ENCODE results near the gene GDF2. TPM values are rescaled to one million over a fixed set of nuclear protein-coding genes. Genes with fewer than 3 reads are reported as not detected.
A peak's percentile ranks its signal among the peaks of the same experiment; 100 is the strongest.

The GDF2 gene
- total RNA-seq, 1 donor from 2014 or later: not detected

DNA sequence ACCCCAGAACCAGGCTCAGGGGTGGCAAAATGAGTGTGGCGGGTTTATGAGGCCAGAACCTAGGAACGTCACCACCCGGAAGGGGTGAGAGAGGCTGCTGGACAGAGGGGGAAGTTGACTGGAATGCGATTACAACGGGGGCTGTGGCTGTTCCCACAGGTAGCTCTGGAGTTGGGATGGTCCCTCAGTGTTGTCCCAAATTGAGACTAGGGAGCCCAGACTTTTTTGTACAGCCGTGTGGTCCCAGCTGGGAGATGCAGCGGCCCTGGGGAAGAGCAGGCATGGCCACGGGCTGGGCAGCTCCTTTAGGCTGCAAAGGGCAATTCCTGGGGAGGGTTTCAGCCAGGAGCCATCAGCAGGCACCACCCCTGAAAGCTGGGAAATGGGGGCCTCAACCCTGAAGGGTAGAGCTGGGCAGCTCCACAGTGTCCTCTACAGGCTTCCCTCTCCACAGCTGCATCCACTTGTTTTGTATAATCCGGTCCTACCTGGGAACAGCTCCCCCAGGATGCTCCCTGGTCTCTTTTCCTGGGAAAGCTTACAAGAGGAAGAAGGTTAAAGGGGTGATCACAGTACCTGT lies 33.2 kb upstream of the GDF2 start:
- DNase-seq (ENCODE audit: low spot score): no peak
- intact Hi-C loops (cut with DNase I): no loop called here
- no peak for ATAC-seq

GRCh38 chr10:47289921-47290320 lies 32.3 kb upstream of the GDF2 start:
- ATAC-seq: no peak
- no peak for DNase-seq (ENCODE audit: low spot score)
- intact Hi-C loops (cut with DNase I): no loop called here

- DNase-seq (ENCODE audit: low spot score) (no peak), ATAC-seq (no peak)
- intact Hi-C loops (cut with DNase I): no loop called here
Measured at GRCh38 chr10:47290338-47290737, 31.9 kb upstream of the GDF2 start.

DNA sequence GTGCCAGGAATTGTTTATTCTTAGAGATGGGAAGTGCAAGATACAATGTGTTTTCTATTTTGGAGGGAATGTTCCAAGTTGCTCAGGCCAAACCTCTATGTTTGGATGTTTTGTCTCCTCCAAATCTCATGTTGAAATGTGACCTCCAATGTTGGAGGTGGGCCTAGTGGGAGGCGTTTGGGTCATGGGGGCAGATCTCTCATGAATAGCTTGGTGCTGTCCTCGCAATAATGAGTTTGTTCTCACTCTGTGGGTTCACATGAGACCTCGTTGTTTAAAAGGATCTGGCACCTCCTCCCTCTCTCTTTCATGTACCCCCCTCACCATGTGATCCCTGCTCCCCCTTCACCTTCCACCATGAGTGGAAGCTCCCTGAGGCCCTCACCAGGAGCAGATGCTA lies 30.6 kb upstream of the GDF2 start:
- intact Hi-C loops (cut with DNase I): no loop called here
- DNase-seq (ENCODE audit: low spot score): peak; percentile 40
- peak; percentile 69 for ATAC-seq

DNA sequence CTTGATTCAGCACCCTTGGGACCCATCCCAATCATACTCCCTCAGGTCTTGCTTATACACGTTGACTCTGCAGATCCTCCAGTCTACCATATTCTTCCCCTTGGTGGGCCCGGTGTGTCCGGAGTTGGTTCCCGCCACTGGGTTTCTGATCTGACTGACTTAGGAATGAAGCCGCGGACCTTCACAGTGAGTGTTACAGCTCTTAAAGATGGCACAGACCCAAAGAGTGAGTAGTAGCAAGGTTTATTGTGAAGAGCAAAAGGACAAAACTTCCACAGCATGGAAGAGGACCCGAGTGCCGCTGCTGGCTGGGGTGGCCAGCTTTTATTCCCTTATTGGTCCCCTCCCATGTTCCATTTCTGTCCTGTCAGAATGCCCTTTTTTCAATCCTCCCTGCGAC lies 28.2 kb upstream of the GDF2 start:
- DNase-seq (ENCODE audit: low spot score) (peak; percentile 30), ATAC-seq (no peak)
- intact Hi-C loops (cut with DNase I): no loop called here

GRCh38 chr10:47294501-47294900 lies 27.8 kb upstream of the GDF2 start:
- no peak for ATAC-seq
- DNase-seq (ENCODE audit: low spot score): peak; percentile 47
- intact Hi-C loops (cut with DNase I): no loop called here

GRCh38 chr10:47295411-47295810 lies 26.8 kb upstream of the GDF2 start:
- intact Hi-C loops (cut with DNase I): no loop called here
- ATAC-seq (no peak), DNase-seq (ENCODE audit: low spot score) (peak; percentile 28)

- intact Hi-C loops (cut with DNase I): no loop called here
- peak; percentile 66 for DNase-seq (ENCODE audit: low spot score)
- ATAC-seq: peak; percentile 44
Measured at GRCh38 chr10:47296156-47296894, 25.9 kb upstream of the GDF2 start.

- no peak for ATAC-seq
Measured at GRCh38 chr10:47296941-47297340, 25.3 kb upstream of the GDF2 start.

DNA sequence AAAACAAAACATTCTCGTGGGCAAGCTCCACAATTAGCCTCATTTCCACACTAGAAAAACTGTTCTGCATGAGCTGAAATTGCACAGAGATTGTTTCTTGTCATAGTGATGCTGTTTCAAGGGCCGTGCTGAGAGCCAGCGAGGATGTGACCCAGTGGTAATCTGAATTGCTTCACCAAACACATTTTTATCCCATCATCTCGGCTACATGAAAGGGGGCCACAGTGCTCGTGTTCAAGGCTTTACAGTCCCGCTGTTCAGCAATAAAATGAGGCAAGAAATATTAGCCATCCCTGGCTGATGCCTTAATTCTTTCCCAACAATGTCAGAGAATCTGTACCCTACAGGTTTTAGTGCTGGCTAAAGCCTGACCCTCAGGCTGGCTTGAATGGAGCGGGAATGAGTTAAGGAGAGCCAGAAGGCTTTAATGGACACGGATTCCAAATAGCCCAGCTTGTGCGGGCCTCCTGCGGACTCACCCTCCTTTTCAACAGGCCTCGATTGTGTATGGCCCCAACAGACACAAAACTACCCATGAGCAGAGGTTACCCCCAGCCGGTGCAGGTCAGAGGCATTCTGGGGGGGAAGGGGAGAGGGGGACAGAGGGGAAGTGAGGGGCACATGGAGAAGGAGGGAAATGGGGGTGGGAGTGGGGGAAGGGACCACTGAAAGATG lies 24.3 kb upstream of the GDF2 start:
- DNase-seq (ENCODE audit: low spot score): no peak
- peak; percentile 44 for ATAC-seq
- intact Hi-C loops (cut with DNase I): no loop called here

More at GRCh38 chr10:47296941-47297340, 25.3 kb upstream of the GDF2 start:
- intact Hi-C loops (cut with DNase I): no loop called here
- peak; percentile 31 for DNase-seq (ENCODE audit: low spot score)

DNA sequence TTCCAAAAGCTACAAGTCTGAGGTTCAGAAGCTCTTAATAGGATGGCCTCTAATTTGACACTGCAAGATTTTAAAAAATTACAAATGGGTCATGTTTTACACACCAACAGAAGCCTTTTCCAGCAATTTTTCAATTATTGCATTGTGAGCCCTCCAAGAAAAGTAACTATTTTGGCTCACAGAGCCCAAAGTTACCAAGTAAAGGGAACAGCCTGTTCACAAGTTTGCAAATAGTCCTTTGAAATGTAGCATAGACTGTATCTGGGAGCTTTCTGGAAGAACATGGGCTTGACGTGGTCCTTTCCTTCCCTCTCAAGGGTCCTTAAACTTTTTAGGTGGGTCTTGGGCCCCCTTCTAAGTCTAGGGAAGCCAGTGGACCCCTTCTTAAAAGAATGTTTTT lies 23.5 kb upstream of the GDF2 start:
- ATAC-seq (peak; percentile 72), DNase-seq (ENCODE audit: low spot score) (no peak)
- intact Hi-C loops (cut with DNase I): no loop called here

- ATAC-seq (no peak), DNase-seq (ENCODE audit: low spot score) (no peak)
- intact Hi-C loops (cut with DNase I): no loop called here
Measured at GRCh38 chr10:47299611-47300428, 22.4 kb upstream of the GDF2 start, which contains the start of gene GDF10. Gene GDF10, plus strand, starts transcription at chr10:47300197. Its CDS starts 455 bp downstream, at chr10:47300652.

GRCh38 chr10:47300429-47300931 lies 21.8 kb upstream of the GDF2 start:
- intact Hi-C loops (cut with DNase I): no loop called here
- DNase-seq (ENCODE audit: low spot score) (no peak), ATAC-seq (no peak)

- DNase-seq (ENCODE audit: low spot score) (no peak), ATAC-seq (no peak)
- intact Hi-C loops (cut with DNase I): no loop called here
Measured at GRCh38 chr10:47301833-47302232, 20.4 kb upstream of the GDF2 start.

GRCh38 chr10:47303105-47303504 lies 19.1 kb upstream of the GDF2 start:
- intact Hi-C loops (cut with DNase I): no loop called here
- no peak for DNase-seq (ENCODE audit: low spot score)
- no peak for ATAC-seq

DNA sequence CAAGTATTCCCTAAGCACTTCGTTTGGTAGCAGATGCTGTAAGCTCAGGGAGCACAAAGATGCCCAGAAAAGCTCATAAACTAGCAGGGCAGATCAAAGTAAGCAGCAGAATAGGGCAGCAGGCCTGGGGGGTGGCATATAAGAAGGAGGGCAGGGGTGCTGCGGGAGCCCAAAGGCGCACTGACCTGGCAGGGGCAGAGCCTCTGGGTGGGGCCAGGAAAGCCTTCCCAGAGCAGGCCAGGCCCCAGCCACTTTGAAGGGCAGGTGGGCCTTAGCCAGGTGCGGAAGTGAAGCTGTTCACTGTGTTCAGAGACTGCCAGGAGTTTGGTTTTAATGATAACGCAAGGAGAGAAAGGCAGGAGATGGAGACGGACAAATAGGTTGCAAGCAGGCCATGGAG lies 18.4 kb upstream of the GDF2 start:
- intact Hi-C loops (cut with DNase I): no loop called here
- DNase-seq (ENCODE audit: low spot score): no peak
- ATAC-seq: no peak

DNA sequence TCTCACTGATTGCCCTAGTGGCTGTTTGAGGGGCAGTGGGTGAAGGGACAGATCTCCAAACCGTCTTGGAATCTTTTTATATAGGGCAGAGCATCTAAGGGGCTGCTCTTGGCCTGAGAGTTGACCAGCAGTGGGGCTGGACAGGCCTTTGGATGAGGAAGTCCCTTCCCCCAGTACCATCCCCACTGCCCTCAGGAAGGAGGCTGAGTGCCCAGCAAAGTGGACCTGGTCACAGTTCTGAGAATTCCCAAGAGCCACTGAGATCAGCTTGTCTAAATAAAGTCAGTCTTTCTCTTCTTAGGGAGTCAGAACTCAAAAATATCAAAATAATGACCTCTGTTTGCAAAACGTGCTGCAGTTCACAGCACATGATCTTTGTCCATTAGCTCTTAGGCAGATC lies 16.7 kb upstream of the GDF2 start:
- DNase-seq (ENCODE audit: low spot score): no peak

GRCh38 chr10:47306387-47307210 lies 15.7 kb upstream of the GDF2 start:
- intact Hi-C loops (cut with DNase I): no loop called here
- DNase-seq (ENCODE audit: low spot score): no peak
- ATAC-seq: no peak

More for the DNA sequence above, 16.7 kb upstream of the GDF2 start:
- intact Hi-C loops (cut with DNase I): no loop called here
- ATAC-seq: no peak
